GM18508 (cell line): ENCODE measurements around the gene COX4I2.

ENCODE experiments used
- ATAC-seq: cut with Tn5 transposase; IDR thresholded peaks from one replicate; pipeline ENCODE4 v1.9.1; 2021; ENCODE audit warnings: moderate number of reproducible peaks; ENCODE audit not compliant: insufficient read depth, unreplicated experiment

COX4I2 gene

DNA sequence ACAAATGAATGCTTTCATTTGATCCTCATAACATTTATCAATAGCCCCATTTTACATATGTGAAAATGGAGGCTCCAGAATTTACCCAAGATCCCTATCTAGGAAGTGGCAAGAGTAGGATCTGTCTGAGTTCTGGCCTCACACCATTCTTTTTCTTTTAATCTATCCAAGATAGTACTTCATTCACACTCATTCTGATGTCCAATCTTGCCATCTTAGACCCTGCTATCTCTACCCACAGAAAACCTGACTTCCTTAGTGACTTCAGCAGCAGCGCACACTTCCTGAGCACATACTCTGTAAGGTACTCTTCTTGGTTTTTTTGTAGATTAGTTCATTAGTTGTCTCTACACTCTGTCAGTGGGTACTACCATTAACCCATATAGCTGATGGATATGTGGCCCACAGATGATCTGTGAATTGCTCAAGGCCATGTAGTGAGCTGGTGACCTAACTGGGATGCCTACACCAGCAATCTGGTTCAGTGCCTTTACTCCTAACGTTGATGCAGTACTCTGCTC is 36.3 kb downstream of the COX4I2 start:
- ATAC-seq = no peak

DNA sequence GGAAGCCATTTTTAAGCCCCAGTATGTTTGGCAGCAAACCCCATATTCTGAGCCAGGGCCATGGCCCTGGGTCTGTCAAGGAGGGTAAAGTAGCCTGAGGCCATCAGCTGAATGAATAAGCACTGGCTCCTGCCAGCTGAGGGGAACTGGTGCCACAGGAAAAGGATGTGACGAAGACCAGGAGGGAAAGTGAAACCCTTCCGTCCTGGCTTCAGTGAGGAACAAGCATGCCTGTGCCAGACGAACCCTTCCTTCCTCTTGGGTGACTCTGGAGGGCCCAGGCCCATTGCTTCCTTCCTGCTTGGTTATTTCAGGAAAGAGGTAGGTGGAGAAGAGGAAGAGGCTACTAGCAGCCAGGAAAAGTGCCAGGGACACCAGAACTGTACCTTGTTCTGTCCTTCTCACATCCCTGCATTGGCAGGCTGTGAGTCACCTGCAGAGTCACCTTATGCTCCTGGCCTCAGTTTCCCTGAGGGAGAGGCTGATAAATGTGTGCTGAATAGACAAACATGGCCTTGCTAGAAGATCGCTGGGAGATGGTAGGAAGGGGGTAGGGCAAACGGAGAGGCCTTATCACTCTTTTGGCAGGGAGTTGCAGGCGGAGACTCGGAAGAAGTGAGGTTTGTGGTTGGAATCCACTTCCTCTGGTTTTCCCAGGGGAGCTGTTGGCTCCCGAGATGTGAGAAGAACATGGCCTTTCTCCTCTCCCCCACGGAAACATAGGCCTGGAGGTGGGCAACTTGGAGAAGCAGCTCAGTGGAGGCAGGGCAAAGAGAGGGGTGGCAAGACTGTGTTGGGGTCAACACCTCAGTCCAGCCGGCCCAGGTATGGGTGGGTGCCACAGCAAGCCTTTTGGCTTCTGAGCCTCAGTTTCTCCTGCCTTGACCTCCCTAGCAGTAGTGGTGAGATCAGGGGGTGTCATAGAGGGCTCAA is 37.4 kb downstream of the COX4I2 start:
- ATAC-seq = no peak

DNA sequence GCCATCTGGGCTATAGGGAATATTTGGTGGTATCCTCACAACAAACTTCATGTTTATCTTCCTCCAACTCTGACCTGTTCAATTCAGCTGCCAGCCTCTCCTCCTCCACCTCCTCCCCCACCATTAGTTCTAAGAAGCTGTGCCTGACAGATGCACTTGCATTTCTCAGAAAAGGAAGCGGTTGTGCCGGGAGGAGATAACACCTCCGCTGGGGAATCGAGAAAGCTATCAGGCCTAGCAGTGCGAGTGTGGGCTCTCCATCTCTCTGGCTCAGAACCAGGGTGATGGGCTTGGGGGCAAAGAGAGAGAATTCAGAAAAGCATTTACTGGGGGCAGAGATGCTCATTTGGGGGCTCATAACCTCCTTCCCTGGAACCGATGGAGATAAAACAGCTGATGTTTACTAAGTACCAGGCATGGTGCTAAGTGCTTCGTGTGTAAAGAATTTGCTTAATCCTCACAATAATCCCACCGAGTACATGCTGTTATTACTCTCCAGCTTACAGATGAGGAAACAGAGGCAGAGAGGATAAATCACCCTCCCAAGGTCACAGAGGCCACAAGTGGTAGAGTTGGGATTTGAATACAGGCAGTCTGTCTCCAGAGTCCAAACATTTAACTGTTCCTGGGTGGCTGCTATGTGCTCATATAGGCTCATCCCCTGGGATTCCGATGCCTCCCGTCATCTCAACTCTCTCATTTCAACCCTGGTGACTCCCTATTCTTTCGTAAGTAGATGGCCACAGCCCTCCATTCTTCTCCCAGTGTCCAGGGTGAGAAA is 38.3 kb downstream of the COX4I2 start:
- ATAC-seq = no peak

DNA sequence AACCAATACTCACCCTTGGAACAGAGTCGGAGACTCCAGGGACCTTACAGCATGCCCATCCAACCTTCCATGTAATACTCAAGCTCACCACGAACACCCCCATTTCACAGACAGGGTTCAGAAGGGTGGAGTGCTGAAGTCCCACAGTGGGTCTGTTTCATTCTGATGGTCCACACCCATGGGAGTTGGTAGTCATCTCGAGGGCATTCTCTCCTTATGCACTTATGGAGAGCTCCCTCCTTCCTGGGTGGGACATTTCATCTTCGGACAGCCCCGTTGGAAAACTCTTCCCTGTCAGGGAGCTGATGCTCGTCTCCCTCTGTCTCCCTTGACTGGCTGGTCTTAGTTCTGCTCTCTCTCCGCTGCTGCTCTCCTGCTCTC is 38.9 kb downstream of the COX4I2 start:
- ATAC-seq = no peak

DNA sequence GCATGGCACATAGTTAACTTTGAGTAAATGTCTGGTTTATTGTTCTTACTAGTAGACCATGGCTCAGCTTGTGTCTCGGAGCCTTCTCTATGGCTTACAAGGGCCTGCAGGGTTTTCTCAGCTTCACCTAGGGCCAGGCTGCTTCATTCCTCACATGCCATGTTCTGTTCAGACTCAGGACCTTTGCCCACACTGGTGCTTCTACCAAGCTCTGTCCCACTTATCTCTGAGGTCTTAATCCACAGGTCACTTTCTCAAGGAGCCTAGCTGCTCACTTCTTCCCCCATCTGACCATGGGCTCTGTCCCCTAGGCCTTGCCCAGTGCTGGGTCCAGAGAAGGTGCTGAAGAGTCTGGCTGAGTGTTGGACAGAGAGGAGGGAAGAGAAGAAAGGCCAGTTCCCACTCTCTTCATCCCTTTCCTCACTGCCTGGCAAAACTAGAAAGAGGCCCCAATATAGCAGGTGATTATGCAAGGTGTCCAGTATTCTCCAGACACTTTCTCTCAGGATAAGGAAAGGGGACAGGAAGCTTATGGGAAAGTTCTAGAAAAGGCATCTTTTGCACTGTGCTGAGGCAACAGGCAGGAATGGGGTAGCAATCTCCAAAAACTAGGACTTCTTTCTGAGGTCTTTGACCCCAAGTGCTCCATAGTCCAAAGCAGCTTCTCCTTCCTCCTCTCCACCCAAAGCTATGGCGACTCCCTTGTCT is 40.0 kb downstream of the COX4I2 start:
- ATAC-seq = no peak

DNA sequence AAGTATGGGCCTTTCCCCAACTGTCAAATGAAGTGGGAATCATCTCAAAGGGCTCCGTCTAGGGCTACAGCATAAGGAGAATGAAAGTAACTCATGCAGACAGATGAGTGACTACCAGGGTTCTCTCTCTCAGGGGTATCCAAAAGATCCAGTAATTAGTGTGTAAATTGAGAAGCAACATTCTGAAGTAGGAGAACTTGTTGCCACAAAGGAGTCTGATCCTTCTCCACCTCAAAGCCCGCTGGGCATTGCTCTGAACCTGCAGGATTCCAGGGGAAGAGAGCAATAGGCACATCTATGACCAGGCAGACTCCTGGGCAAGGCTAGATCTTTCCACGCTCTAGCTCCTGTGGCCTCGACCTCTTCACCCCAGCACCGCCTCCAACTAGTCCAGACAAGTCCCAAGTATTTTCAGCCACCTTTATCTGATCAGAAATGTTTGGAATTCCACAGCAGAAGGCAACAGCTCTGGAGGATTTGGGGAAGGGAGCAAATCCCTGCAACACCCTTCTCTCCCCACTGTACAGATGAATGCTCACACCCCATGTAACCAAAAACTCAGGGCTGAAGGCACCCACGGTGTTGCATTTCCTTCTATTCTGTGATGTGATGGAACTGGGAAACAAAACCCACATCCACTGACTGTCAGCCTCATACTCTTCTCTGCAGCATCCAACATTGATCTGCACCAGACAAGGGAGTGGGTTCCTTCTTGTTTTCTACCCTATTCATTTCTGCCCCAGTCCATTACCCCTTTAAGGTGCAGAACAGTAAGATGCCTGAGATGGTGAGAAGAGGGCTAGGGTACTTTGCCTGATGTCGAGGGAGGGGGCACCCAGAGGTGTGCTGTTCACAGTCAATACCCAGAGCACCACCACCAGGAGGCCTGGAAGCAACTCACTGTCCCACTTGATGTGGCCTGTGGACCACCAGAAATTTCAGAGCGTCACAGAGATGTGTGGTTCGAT is 41.0 kb downstream of the COX4I2 start:
- ATAC-seq = no peak

DNA sequence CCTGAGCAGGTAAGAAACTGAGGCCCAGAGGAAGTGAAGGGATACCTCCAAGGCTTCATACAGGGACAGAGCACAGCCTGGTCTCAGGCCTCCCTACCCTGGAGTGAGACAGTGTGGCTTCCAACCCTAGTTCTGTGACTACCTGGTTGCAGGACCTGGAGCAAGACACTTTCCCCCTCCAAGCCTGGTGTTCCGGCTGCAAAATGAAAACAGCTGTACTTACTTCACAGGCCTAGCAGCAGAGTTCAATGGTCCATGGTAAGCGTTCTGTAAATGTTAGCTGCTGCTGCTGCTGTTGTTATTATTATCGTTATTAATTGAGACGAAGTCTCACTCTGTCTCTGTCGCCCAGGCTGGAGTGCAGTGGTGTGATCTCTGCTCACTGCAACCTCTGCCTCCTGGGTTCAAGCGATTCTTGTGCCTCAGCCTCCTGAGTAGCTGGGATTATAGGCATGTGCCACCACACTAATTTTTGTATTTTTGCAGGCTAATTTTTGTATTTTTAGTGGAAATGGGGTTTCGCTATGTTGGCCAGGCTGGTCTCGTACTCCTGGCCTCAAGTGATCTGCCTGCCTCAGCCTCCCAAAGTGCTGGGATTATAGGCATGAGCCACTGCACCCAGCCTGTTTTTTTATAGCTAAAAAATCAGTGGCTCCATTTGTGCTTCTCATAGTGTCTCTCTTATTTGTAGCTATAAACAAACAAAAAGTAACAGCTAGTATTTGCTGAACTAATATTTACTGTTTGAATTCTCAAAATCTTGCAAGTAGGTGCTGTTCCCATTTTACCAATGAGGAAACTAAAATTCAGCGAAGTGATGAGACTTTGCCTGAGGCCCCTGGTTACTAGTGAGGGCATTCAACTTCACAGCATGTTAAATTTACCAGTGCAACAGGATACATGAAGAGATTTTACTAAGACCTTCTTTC is 41.9 kb downstream of the COX4I2 start:
- ATAC-seq = no peak

DNA sequence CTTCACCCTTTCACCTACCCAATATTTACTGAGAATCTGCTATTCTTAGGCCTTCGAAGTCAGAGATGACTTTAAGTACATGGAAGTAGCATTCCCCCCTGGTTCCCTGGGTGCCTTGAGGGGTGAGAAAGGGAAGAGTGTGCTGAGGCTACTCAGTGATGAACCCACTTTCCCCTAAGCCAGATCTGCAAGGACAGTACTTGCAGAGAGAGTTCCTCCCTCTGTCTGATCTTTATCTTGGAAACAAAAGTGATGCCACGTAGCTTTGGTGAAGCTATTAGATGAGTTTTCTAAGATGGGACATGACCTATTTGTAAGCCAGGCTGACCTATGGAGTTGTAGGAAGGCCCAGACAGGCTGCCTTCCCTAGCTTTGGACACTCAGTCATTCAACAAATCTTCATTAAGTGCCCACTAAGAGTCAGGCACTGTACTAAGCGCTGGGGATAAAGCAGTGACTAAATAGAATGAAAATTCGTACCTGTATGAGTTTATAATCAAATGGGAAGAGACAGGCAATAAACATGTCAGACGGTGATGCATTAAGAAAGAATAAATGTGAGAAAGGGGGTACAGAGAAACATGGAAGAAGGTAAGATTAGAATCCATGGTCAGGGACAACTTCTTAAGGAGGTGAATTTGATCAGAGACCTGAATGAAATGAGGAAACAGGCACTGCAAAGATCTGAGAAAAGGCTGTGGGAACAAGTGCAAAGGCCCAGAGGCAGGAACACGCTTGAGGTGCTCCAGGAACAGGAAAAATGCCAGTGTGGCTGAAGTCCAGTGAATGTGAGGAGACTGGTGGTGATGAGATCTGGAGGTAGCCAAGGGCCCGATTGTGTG is 42.8 kb downstream of the COX4I2 start:
- no peak for ATAC-seq

DNA sequence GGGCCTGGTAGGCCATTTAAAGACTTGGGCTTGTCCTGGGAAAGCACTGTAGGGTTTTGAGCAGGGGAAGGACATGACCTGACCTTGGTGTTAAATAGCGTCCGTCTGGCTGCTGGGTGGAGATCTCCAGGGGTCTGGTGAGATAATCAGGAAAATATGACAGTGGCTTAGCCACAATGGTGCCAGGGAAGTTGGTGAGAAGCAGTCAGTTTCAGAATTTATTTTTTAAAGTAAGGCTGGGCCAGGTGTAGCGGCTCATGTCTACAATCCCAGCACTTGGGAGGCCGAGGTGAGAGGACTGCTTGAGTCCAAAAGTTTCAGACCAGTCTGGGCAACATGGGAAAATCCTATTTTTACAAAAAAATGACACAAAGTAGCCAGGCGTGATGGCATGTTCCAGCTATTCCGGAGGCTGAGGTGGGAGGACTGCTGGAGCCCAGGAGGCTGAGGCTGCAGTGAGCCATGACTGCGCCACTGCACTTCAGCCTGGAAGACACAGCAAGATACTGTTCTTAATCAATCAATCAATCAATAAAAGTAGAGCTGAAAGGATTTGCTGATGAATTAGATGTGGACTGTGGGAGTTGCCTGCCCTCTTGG is 43.5 kb downstream of the COX4I2 start:
- ATAC-seq = no peak

DNA sequence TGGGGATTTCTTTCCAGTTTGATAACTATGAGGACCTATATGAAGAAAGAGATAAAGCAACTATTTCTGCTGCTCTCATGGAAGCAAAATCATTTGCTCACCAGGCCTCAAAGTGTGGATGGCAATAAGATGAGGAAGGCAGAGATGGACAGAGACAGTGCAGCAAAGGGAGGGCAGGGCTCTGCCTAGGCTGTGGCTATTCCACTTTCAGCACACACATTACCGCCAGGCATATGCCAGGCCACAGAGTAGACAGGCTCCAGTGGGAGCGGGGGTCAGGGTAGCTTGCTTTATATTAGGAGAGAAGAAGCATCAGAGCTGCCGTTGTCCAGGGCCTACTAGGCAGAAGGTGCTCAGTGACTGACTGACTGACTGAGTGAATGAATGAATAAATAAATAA is 44.1 kb downstream of the COX4I2 start:
- ATAC-seq = no peak

DNA sequence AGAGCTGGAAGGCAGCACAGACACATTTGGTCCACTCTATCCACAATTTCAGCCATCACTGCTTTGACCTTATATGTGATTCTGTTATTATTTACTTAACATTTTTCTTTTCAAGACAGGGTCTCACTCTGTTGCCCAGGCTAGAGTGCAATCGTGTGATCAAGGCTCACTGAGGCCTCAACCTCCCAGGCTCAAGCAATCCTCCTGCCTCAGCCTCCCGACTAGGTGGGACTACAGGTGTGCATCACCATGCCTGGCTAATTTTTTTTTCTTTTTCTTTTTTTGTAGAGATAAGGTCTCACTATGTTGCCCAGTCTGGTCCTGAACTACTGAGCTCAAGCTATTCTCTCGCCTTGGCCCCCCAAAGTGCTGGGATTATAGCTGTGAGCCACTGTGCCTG is 44.6 kb downstream of the COX4I2 start:
- ATAC-seq = no peak

DNA sequence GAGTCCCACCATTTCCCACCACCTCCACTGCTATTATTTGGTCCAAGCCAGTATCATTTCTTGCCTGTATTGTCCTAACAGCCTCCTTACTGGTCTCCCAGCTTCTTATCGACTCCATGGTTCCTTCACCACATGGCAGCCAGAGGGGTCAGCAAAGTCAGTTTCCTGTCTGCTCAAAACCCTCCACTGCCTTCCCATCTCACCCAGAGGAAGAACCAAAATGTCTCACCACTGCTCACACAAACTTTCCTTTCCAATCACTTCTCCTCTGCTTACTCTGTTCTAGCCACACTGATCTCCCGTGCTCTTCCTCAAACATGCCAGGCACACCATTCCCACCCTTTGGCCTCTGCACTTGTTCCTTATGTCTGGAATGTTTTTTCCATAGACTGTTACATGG is 45.2 kb downstream of the COX4I2 start:
- ATAC-seq = no peak

DNA sequence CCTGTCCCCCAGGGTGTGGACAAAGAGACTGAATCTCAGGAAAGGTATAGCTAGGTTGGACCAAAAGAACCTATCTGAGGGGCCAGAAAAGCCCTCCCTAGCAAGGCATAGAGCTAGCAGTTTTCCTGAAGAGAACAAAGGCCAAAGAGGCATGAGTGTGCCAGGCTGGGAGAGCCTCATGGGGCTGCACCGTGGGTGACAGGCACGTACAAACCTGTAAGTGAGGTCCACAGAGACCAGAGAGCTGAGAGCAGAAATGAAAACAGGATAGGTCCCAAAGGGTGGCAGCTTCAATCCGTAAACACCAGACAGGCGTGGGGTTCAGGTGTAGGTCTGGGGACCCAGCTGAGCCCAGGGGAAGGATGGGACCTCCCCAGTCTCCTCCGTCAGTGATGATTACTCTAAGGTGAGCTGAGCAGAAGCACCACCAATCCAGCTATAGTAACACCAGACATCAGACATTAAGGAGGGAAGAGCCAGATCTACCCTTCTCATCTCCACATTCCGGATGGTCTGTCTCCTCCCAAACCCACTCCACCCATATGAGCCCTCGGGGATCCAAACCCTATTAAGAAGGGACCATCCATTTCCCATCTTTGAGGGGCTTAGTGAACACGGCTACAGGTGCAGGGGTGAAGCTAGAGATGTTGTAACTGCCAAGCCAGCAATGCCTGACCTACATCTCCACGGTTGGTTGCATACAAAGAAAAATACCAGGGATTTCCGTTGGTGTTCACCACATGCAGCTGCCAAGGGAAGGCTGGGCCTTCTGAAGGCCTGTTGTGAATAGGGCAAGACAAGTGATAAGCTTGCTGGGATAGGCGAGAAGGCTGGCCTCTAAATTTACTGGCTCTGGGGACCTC is 46.7 kb downstream of the COX4I2 start:
- ATAC-seq = no peak

DNA sequence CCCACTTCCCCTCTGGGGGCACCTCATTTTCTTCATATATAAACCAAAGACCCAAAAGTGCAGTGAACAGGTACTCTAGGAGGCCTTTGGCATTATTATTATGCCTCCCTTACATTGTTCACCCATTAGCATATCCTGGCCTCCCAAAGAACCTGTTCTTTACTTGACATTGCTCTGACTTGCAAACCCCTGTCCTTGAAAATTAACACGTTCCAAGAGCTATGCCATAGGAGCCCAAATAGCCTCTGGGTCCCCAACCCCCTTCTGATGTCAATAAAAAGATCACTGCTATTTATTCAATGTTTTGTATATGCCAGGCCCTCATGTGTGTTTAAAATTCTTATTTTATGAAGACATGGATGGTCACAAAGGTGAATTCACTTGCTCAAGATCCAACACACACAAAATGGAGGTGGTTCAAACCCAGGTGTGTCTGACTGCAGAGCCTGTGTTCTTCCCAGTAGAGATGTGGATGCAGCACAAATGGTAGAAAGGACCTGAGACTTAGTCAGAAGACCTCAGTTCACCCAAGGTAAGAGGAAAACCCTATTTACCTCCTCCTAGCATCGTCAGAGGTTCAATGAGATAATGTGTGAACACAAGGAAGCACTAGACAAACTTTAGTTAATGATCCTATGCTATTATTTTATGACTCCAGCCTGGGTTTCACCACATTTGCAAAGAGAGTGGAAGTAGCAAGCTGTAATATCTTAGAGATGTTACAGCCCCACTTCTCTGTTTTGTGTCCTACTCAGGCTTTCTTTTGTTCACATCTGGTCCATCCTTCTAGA is 48.3 kb downstream of the COX4I2 start:
- ATAC-seq = no peak

DNA sequence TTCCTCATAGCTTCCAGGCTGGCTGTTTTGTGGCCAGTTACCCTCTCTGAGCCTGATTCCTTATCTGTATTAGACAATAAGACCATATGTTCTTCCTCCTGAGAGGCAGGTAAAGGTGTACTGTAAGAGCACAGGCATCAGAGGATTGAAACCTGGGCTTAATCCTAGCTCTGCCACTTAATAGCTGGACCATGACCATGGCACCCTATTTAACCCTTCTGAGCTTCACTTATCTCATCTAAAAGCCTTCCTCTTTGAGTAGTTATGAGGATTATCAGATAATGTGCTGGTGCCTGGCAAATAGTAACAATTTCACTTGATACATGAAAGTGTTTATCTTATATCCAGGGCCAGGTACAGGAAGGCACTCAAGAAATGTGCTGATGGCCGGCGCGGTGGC is 50.1 kb downstream of the COX4I2 start:
- no peak for ATAC-seq

DNA sequence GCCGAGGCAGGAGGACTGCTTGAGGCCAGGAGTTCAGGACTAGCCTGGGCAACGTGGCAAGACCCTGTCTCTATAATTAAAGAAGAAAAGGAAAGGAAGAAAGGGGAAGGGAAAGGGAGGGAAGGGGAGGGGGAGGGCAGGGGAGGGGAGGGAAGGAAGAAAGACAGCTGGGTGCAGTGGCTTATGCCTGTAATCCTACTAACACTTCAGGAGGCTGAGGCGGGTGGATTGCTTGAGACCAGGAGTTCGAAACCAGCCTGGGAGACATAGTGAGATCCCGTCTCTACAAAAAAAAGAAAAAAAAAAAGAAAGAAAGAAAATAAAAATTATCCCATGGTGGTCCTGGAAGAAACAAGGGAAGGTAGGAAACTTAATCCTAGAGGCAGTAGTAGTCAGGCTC is 51.4 kb downstream of the COX4I2 start:
- ATAC-seq = no peak
